SIG-M5 treated with dmso at 0.1 percent for 504 hours (cell line): ENCODE measurements around the gene SUMO3.

Source experiments
- DNase-seq: peaks from one replicate; lab custom pipeline; 2025; ENCODE audit not compliant: unreplicated experiment; lab: John Stamatoyannopoulos, UW

SUMO3 gene

DNA sequence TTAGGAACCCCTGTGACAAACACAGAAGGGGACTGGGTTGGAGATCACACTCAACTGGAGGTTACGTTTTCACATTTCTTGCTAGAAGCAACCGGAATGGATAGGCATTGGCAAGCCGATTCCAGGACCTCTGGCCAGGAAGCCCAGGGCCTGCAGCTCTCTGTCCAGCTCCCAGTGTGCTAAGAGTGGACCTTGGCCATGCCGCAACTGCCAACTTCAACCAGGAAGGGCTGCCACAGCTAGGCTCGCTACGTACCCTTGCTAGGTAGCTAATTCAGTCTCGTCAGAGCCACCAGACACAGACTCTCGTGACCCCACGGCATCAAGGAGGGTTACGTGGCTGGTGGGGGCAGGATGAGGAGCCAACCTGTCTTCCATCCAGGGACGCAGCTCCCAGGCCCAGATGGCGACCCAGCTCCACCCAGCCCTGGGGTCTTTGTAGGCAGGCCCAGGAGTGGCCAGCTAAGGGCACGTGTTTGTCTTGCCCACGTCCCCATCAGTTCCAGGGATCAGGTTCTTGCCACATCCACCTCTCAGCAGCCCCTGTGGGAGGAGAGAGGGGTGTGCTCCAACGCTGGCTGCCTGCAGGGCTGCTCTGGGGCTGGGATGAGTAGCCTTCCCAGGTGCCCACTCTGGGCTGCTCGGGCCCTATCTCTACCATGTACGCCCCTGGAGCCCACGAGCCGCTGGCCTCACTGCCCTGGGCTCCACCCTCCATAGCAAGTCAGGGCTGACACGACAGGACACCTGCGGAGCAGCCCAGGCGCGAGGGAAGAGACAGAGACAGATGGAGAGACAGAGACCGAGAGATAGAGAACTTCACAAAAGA lies 55.4 kb downstream of the SUMO3 start:
- no peak for DNase-seq

DNA sequence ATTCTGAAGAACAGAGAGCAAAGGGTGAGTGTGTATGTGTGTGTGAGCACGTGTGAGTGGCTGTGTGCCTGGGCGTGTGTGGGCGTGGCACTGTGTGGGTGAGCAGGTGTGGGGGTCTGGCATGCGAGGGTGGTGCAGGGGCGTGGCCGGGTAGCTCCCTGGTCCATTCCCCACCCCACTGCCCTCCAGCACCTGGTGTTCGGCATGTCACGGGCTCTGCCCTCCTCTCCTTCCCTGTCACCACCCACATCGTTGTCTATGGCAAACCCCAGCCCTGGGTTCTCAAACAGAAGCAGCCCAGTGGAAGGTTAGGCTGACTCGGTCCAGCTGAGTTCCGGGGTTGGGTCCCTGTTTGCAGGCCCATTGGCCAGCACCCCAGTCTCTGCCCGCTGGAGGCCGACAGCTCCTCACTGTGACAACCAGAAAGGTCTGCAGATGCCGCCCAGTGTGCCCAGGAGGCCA lies 56.1 kb downstream of the SUMO3 start:
- no peak for DNase-seq

DNA sequence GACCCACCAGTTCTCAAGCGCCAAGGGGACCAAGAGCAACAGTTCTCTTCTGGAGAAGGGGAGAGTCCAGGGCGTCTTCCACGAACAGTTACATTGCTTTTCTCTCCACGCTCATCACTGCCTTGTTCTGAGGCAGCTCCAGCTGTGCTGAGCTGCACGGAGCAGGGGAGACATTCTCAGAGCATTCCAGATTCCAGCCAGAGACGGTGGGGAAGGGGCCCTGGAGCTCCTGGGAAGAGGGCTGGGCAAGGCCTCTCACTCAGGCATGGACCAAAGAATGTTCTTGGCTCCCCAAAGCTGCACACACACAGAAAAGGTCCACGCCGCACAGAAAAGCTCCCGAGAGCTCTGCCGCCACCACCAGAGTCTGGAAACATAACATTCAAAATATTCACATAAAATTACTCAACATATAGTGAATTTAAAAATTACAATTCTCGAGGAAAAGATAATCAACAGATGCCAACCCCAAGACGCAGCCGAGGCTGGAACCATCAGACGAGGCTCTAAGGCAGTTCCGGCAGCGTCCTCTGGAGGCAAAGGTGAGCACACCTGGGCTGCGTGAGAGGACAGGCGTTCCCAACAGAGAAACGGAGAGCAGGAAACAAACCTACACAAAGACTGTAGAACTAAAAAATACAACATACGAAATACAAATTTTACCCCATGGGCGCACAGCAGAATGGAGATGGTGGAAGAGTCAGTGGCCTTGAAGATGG lies 56.7 kb downstream of the SUMO3 start:
- no peak for DNase-seq

DNA sequence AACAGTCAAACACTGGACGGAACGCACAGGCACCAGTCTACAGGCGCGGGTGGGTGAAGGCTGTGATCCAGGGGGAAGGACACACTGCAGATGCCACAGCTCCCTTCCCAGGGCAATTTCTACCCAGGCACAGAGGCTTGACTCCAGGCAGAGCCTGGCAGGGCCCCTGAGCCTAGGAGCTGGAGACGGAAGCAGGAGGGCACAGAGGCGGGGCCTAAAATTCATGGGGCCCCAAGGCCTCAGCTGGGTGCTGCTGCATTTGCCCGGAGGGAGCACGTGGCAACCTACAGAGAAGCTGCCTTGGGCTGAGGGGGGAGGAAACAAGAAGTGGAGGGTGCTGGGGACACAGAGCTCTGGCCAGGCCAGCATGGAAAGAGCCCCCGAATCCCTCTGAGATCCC lies 57.5 kb downstream of the SUMO3 start:
- DNase-seq: no peak

DNA sequence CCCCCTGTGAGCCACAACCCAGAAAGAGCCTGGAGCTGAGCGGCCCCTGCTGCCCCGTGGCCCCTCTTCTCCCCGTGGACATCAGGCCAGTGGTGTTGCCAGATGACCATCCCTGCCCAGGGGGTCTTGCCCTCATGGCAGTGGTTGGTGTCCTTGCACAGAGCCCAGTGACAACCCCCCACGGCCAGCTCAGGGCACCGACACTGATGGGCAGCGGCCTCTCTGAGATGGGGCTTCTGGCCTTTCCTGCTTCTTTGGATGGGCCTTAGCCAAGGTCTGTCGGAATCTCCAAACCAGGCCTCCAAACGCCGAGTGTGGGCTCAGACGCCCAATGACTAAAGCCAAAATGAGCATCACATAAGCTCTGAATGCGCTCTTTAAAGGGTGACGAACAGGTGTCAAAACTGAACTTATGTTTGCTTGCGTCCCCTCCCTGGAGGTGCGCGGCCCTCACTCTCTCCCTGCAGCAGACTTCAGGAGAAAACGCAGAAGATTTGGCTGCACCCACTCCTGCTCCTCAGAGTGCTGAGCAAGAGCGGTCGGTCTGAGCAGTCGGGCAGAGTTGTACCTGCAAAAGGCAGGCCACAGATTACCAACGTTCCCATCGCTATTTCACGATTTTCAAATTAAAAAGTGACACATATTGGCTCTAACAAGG lies 58.1 kb downstream of the SUMO3 start:
- DNase-seq: no peak

DNA sequence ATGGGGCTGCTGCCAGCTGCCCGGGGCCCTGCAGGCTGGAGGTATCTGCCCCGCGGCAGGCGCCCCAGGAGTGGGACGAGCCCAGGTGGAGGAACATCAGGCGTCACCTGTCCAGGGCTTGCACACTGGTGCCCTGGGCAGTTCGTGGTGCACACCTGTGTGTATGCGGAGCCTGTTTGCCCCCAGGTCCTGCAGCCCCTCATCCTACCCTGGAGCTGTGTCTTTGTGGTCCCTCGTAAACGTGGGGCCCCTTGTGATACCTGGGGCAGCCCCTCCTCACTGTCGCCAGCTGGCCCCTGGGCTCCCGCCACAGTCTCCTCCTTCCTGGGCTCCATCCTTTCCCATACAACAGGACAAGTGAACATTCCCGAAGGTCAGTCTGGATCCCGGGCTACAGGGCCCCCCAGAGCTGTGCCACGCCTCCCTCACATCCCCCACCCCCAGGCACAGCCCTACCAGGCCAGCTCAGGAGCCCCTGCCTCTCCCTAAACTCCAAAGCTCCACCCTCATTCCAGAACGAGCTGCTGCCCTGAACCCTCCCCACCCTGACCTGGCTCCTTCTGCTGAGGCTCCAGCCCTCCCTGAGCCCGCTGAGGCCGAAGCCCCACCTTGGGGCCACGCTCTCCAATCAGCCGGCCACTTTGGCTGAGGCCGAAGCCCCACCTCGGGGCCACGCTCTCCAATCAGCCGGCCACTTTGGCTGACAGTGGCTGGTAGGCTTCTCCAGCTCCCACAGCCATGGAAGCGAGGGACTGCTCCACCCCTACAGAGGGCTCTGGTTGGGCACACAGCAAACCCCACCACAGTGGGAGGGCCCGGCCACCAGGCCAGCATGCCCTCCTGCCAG lies 58.9 kb downstream of the SUMO3 start:
- DNase-seq: no peak

DNA sequence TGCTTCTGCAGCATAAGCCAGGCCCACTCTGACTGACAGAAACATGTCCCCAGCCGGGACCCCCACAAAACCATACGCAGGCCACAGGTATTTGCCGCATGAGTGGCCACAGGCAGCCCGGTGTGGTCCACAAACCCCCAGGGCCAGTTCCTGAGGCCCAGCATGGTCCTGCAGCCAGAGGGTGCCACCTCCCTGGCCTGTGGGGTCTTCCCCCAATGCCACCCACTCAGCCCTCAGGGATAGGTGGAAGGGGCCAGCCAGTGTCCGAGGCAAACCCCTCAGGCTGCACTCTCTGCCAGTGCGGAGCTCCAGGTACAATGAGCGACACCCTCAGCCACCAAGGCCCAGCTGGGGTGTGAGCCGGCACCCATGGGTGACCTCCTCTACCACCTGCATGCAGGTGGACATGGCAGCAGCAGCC lies 59.7 kb downstream of the SUMO3 start:
- DNase-seq: no peak

DNA sequence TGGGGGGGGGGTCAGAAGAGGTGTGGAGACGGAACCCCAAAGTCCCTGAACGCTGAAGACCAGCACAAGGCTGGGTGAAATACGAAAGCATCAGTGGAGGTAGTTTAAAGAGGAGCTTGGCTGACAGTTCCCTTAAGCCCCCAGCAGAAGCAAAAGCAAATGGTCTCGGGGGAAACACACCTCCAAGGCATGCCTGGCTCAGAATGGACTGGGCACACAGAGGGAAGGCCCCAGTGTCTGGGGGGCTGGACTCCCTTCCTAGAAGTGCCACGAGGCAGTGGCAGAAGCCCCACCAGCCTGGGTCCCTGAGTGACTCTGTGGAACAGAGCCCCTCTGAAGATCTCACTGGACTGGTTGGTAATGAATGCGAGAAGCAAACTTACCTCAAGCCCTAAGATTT lies 60.1 kb downstream of the SUMO3 start:
- no peak for DNase-seq

DNA sequence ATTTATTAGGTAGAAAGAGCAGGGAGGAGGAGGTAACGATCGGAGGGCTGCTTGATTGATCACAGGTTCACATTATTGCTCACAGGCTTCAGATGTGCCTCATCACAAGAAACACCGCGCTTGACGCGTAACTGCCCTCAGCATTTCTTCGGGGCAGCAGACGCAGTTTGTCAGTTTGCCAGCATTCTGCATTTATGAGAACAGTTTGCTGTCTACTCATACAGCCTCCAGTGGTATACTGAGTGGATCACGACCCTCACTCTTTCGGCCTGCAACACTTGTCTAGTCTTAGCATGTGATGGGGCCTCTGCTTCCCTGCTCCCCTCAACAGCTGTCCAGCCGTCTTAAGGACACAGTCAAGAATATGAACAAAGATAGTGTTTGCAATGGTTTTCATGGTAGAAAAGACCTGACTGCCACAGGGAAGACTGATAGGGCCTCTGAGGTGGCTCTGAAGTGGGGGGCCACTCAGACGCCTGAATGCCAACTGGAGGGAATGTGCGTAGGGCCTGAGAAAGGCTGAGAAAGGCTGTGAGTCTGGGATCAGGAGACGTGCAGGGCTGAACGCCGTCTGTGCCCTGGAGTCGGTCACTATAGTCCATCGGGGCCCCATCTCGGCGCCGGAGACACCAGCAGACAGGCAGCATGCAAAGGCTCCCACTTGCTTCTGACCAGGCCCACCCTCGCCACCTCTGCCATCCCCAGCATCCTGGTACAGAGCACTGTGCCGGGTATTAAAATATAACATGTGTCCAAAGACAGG lies 61.3 kb downstream of the SUMO3 start:
- no peak for DNase-seq
